ENCODE results near the gene ITGAD.

GRCh38 chr16:31451681-31452351 lies 58.7 kb downstream of the ITGAD start:
- TF ChIP-seq CTCF (IDR thresholded peaks at IDR 0.05; ENCODE audit: low read length), result peak; percentile 34
- no peak for TF ChIP-seq EZH2phosphoT487 (IDR thresholded peaks at IDR 0.05; ENCODE audit: low read length)
